GM19468 (cell line): Measurements from ENCODE around the gene OSTM1.

Experiments used
- ATAC-seq: cut with Tn5 transposase; IDR thresholded peaks from one replicate; pipeline ENCODE4 v1.9.1; 2021; ENCODE audit warnings: mild to moderate bottlenecking, moderate library complexity, moderate number of reproducible peaks; ENCODE audit not compliant: unreplicated experiment; ENCODE audit errors: extremely low read depth

The OSTM1 gene

GRCh38 chr6:108105571-108105970 is 31.0 kb upstream of the OSTM1 start:
- ATAC-seq = no peak

- ATAC-seq = no peak
Observed at GRCh38 chr6:108102965-108103364, 28.4 kb upstream of the OSTM1 start.

GRCh38 chr6:108100003-108100402 is 25.5 kb upstream of the OSTM1 start:
- no peak for ATAC-seq

GRCh38 chr6:108097882-108098281 is 23.3 kb upstream of the OSTM1 start:
- ATAC-seq = no peak

- ATAC-seq = no peak
Observed at GRCh38 chr6:108093781-108094300, 19.3 kb upstream of the OSTM1 start.

- ATAC-seq = no peak
Observed at GRCh38 chr6:108091288-108091687, 16.7 kb upstream of the OSTM1 start.

GRCh38 chr6:108083349-108083748 is 8.8 kb upstream of the OSTM1 start:
- no peak for ATAC-seq

- ATAC-seq = no peak
Observed at GRCh38 chr6:108082539-108082938, 8.0 kb upstream of the OSTM1 start.

GRCh38 chr6:108080010-108080780 is 5.7 kb upstream of the OSTM1 start:
- no peak for ATAC-seq

GRCh38 chr6:108078191-108078590 is 3.6 kb upstream of the OSTM1 start:
- ATAC-seq = no peak

- no peak for ATAC-seq
Observed at GRCh38 chr6:108074057-108074358, 533 bp downstream of the OSTM1 start.

- ATAC-seq = no peak
Observed at GRCh38 chr6:108071736-108072276, 2.7 kb downstream of the OSTM1 start.

- no peak for ATAC-seq
Observed at GRCh38 chr6:108068618-108069017, 5.9 kb downstream of the OSTM1 start.

GRCh38 chr6:108068182-108068581 is 6.4 kb downstream of the OSTM1 start:
- ATAC-seq = no peak

GRCh38 chr6:108052706-108053105 is 21.8 kb downstream of the OSTM1 start:
- no peak for ATAC-seq

GRCh38 chr6:108051481-108051880 is 23.1 kb downstream of the OSTM1 start:
- ATAC-seq = no peak

- ATAC-seq = no peak
Observed at GRCh38 chr6:108039681-108040080, 34.9 kb downstream of the OSTM1 start.

GRCh38 chr6:108036884-108037283 is 37.7 kb downstream of the OSTM1 start:
- ATAC-seq = no peak

- no peak for ATAC-seq
Observed at GRCh38 chr6:108031968-108032367, 42.6 kb downstream of the OSTM1 start.

GRCh38 chr6:108030211-108030610 is 44.3 kb downstream of the OSTM1 start:
- no peak for ATAC-seq

- no peak for ATAC-seq
Observed at GRCh38 chr6:108029226-108029921, 45.2 kb downstream of the OSTM1 start.
